Measurements from ENCODE around the gene ADCY1.

ADCY1 gene

GRCh38 chr7:45711161-45711490 lies 137.0 kb downstream of the ADCY1 start:
- no peak overlapping the region for H3K9ac ChIP-seq (ENCODE audit: low read depth, low read length)
- H3K36me3 ChIP-seq (ENCODE audit: control insufficient read depth, insufficient read depth, low read length), result peaks cover 36% of the 10 kb centered on the region
- H3K27ac ChIP-seq (ENCODE audit: low read depth, low read length), result no peak overlapping the region
- H3K4me1 ChIP-seq (ENCODE audit: control insufficient read depth, insufficient read depth, low read length), result peaks cover 3% of the 10 kb centered on the region; the same call in 1 of the 2 replicates
- no peak overlapping the region for H3K4me3 ChIP-seq (ENCODE audit: low read depth, low read length)
- no peaks in the 10 kb centered on the region for H3K9me3 ChIP-seq (ENCODE audit: control insufficient read depth, insufficient read depth, low read length)
- no peaks in the 10 kb centered on the region for H3K27me3 ChIP-seq (ENCODE audit: control insufficient read depth, insufficient read depth, low read length)

- H3K4me1 ChIP-seq (ENCODE audit: control insufficient read depth, insufficient read depth, low read length), result no peaks in the 10 kb centered on the region
- no peaks in the 10 kb centered on the region for H3K27me3 ChIP-seq (ENCODE audit: control insufficient read depth, insufficient read depth, low read length)
These were observed 138.0 kb downstream of the ADCY1 start for GRCh38 chr7:45712057-45712689.

GRCh38 chr7:45712872-45713668 lies 138.9 kb downstream of the ADCY1 start:
- no peaks in the 10 kb centered on the region for H3K4me1 ChIP-seq (ENCODE audit: control insufficient read depth, insufficient read depth, low read length)
- H3K9me3 ChIP-seq (ENCODE audit: control insufficient read depth, insufficient read depth, low read length), result no peaks in the 10 kb centered on the region
- no peak overlapping the region for H3K9ac ChIP-seq (ENCODE audit: low read depth, low read length)
- H3K27ac ChIP-seq (ENCODE audit: low read depth, low read length), result no peak overlapping the region
- no peaks in the 10 kb centered on the region for H3K27me3 ChIP-seq (ENCODE audit: control insufficient read depth, insufficient read depth, low read length)
- no peak overlapping the region for H3K4me3 ChIP-seq (ENCODE audit: low read depth, low read length)
- peaks cover 36% of the 10 kb centered on the region for H3K36me3 ChIP-seq (ENCODE audit: control insufficient read depth, insufficient read depth, low read length)

More at GRCh38 chr7:45712057-45712689, 138.0 kb downstream of the ADCY1 start:
- H3K9me3 ChIP-seq (ENCODE audit: control insufficient read depth, insufficient read depth, low read length), result no peaks in the 10 kb centered on the region
- H3K4me3 ChIP-seq (ENCODE audit: low read depth, low read length), result no peak overlapping the region
- no peak overlapping the region for H3K9ac ChIP-seq (ENCODE audit: low read depth, low read length)
- no peak overlapping the region for H3K27ac ChIP-seq (ENCODE audit: low read depth, low read length)
- peaks cover 36% of the 10 kb centered on the region for H3K36me3 ChIP-seq (ENCODE audit: control insufficient read depth, insufficient read depth, low read length)

GRCh38 chr7:45713669-45714520 lies 139.7 kb downstream of the ADCY1 start:
- no peak overlapping the region for H3K4me3 ChIP-seq (ENCODE audit: low read depth, low read length)
- peaks cover 29% of the 10 kb centered on the region for H3K36me3 ChIP-seq (ENCODE audit: control insufficient read depth, insufficient read depth, low read length)
- H3K9ac ChIP-seq (ENCODE audit: low read depth, low read length), result no peak overlapping the region
- H3K27me3 ChIP-seq (ENCODE audit: control insufficient read depth, insufficient read depth, low read length), result no peaks in the 10 kb centered on the region
- no peak overlapping the region for H3K27ac ChIP-seq (ENCODE audit: low read depth, low read length)
- H3K4me1 ChIP-seq (ENCODE audit: control insufficient read depth, insufficient read depth, low read length), result no peaks in the 10 kb centered on the region
- no peaks in the 10 kb centered on the region for H3K9me3 ChIP-seq (ENCODE audit: control insufficient read depth, insufficient read depth, low read length)

GRCh38 chr7:45714521-45714820 lies 140.3 kb downstream of the ADCY1 start:
- no peaks in the 10 kb centered on the region for H3K27me3 ChIP-seq (ENCODE audit: control insufficient read depth, insufficient read depth, low read length)
- H3K36me3 ChIP-seq (ENCODE audit: control insufficient read depth, insufficient read depth, low read length), result peaks cover 25% of the 10 kb centered on the region
- no peaks in the 10 kb centered on the region for H3K4me1 ChIP-seq (ENCODE audit: control insufficient read depth, insufficient read depth, low read length)
- H3K9ac ChIP-seq (ENCODE audit: low read depth, low read length), result no peak overlapping the region
- no peak overlapping the region for H3K4me3 ChIP-seq (ENCODE audit: low read depth, low read length)
- no peaks in the 10 kb centered on the region for H3K9me3 ChIP-seq (ENCODE audit: control insufficient read depth, insufficient read depth, low read length)
- H3K27ac ChIP-seq (ENCODE audit: low read depth, low read length), result no peak overlapping the region

- Histone ChIP-seq H3K27me3 (ENCODE audit: control insufficient read depth, insufficient read depth, low read length) (no peaks in the 10 kb centered on the region), H3K4me3 (ENCODE audit: low read depth, low read length) (no peak overlapping the region), H3K27ac (ENCODE audit: low read depth, low read length) (no peak overlapping the region), H3K4me1 (ENCODE audit: control insufficient read depth, insufficient read depth, low read length) (no peaks in the 10 kb centered on the region), H3K9ac (ENCODE audit: low read depth, low read length) (no peak overlapping the region), H3K36me3 (ENCODE audit: control insufficient read depth, insufficient read depth, low read length) (peaks cover 17% of the 10 kb centered on the region), H3K9me3 (ENCODE audit: control insufficient read depth, insufficient read depth, low read length) (no peaks in the 10 kb centered on the region)
These were observed 141.5 kb downstream of the ADCY1 start for GRCh38 chr7:45715471-45716352.

- H3K36me3 ChIP-seq (ENCODE audit: control insufficient read depth, insufficient read depth, low read length), result peaks cover 8% of the 10 kb centered on the region
- H3K27me3 ChIP-seq (ENCODE audit: control insufficient read depth, insufficient read depth, low read length), result no peaks in the 10 kb centered on the region
- H3K4me1 ChIP-seq (ENCODE audit: control insufficient read depth, insufficient read depth, low read length), result no peaks in the 10 kb centered on the region
- H3K27ac ChIP-seq (ENCODE audit: low read depth, low read length), result no peak overlapping the region
- no peak overlapping the region for H3K9ac ChIP-seq (ENCODE audit: low read depth, low read length)
- H3K4me3 ChIP-seq (ENCODE audit: low read depth, low read length), result no peak overlapping the region
- no peaks in the 10 kb centered on the region for H3K9me3 ChIP-seq (ENCODE audit: control insufficient read depth, insufficient read depth, low read length)
These were observed 142.4 kb downstream of the ADCY1 start for GRCh38 chr7:45716380-45717203.

- no peaks in the 10 kb centered on the region for H3K9me3 ChIP-seq (ENCODE audit: control insufficient read depth, insufficient read depth, low read length)
- no peaks in the 10 kb centered on the region for H3K4me1 ChIP-seq (ENCODE audit: control insufficient read depth, insufficient read depth, low read length)
- no peaks in the 10 kb centered on the region for H3K27me3 ChIP-seq (ENCODE audit: control insufficient read depth, insufficient read depth, low read length)
- H3K27ac ChIP-seq (ENCODE audit: low read depth, low read length), result no peak overlapping the region
- H3K36me3 ChIP-seq (ENCODE audit: control insufficient read depth, insufficient read depth, low read length), result peaks cover 8% of the 10 kb centered on the region
- no peak overlapping the region for H3K4me3 ChIP-seq (ENCODE audit: low read depth, low read length)
- no peak overlapping the region for H3K9ac ChIP-seq (ENCODE audit: low read depth, low read length)
These were observed 143.5 kb downstream of the ADCY1 start for GRCh38 chr7:45717537-45718235.

- H3K9ac ChIP-seq (ENCODE audit: low read depth, low read length), result no peak overlapping the region
- H3K4me1 ChIP-seq (ENCODE audit: control insufficient read depth, insufficient read depth, low read length), result no peaks in the 10 kb centered on the region
- H3K27ac ChIP-seq (ENCODE audit: low read depth, low read length), result no peak overlapping the region
- H3K36me3 ChIP-seq (ENCODE audit: control insufficient read depth, insufficient read depth, low read length), result peaks cover 11% of the 10 kb centered on the region
- H3K9me3 ChIP-seq (ENCODE audit: control insufficient read depth, insufficient read depth, low read length), result no peaks in the 10 kb centered on the region
- no peaks in the 10 kb centered on the region for H3K27me3 ChIP-seq (ENCODE audit: control insufficient read depth, insufficient read depth, low read length)
- no peak overlapping the region for H3K4me3 ChIP-seq (ENCODE audit: low read depth, low read length)
These were observed 144.5 kb downstream of the ADCY1 start for GRCh38 chr7:45718464-45719330.

All from HUES48 (cell line).